Measurements from ENCODE around the gene SAPCD2. TPM values are rescaled to one million over a fixed set of nuclear protein-coding genes. Genes with fewer than 3 reads are reported as not detected.

The SAPCD2 gene
- total RNA-seq, 1 donor from 2014 or later: 6.0 TPM

- DNase-seq: no peak
Measured at GRCh38 chr9:137017071-137017470, 53.3 kb downstream of the SAPCD2 start.

DNA sequence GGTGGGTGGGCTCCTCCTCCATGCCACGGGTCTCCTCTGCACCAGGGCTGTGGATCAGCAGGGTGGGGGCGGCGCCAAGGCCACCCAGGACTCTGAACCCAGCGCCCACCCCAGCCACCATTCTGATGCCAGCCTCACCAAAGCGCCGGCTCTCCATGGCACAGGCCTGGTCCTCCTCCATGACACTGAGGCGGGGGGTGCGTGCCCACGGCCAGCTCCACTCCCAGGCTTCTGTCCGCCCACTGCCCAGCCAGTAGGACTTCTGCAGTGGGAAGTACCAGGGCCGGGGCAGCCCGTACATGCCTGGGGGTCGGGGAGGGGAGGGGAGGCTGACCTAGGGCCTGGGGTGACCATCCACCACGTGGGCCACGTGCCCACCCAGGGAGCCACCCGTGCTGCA, 53.9 kb downstream of the SAPCD2 start:
- no peak for DNase-seq

- no peak for DNase-seq
Measured at GRCh38 chr9:137015976-137016375, 54.4 kb downstream of the SAPCD2 start.

DNA sequence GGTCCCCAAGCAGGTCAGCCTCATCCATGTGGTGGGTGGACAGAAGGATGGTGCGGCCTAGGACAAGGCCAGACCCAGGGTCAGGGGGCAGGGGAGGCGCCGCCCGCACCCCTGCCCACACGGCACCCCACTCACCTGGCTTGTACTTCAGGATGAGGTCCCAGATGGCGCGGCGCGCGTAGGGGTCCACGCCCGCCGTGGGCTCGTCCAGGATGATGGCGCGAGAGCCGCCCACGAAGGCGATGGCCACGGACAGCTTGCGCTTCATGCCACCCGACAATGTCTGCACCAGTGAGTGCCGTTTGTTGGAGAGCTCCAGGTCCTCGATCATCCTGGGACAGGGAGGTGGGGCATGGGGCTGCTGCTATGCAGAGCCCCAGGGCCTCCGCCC, 54.8 kb downstream of the SAPCD2 start:
- no peak for DNase-seq

DNA sequence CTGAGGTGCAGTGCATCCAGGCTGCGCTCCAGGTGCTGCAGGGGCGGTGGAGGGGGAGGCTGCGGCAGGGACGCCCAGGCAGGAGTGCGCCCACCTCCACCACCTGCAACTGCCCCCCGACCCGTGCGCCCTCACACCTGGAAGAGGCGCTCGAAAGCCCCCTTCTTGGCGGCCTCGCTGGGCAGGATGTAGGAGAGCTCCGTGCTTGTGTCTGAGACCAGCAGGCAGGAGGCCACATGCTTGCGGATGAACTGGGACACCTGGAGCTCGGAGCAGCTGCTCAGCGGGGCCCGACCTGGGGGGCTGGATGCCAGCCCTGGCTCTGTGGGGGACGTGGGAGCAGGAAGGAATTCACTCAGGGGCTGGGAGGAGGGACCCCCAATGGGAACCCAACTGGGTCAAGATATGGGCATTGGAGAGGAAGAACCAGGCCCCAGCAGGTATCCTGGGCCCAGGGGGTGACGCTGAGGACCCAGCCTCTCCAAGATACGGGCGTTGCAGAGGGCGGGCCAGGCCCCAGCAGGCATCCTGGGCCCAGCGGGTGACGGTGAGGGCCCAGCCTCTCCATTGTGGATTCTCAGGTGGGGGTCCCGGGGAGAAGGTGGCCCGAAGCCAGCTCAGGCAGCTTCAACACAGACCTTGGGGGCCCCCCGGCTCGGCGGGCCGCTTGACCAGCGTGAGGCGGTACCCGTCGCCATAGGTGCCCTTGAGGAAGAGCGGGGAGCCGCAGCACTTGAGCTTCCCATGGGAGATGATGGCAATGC, 55.4 kb downstream of the SAPCD2 start:
- DNase-seq: no peak

GRCh38 chr9:137014166-137014565, 56.2 kb downstream of the SAPCD2 start:
- no peak for DNase-seq

- no peak for DNase-seq
Measured at GRCh38 chr9:137013571-137013940, 56.8 kb downstream of the SAPCD2 start.

DNA sequence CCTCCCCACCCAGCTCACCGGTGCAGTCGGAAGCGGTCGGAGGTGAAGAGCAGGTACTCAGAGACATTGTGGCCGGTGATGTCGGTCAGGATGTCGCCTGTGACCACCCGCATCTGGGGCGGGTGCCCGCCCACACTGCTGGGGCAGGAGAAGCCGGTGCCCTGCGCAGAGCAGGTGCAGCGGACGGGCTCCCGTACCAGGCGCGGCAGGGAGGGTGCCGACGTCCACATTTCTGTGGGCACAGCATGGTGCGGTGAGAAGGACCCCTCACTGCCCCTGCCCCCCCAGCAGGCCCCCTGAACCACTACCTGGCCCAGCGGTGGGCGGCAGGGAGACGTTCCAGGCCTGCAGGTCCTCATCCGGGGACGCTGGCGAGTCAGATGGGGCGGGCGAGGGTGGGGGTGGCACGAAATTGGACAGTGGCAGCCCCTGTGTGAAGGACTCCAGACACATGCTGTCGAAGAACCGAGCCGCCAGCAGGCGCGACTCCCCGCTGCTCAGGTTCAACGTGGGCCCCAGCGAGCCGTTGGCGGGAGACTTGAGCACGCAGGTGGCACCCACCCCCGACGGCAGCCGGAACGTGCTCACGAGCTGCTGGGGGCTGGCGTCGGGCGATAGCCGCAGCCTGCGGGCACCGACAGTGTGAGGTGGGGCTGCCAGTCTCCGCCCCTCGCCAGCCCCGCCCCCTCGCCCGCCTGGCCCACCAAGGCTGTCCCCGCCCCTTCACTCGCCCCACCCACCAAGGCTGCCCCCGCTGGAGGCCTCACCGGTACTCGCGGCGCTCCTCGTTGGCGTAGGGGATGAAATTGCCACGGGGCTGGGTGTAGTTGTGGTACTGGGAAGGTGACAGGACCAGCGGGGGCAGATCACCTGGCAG, 57.4 kb downstream of the SAPCD2 start:
- DNase-seq: no peak

Other genes with a start within 250 kb of the SAPCD2 start
- gene AJM1, start 228.1 kb downstream of the SAPCD2 start, total RNA-seq: 1.0 TPM in 2 replicates
- 99.0 and 104 TPM in 2 replicates for gene PHPT1, start 221.1 kb downstream of the SAPCD2 start, total RNA-seq
- gene MAMDC4, start 218.2 kb downstream of the SAPCD2 start, total RNA-seq: 2.0 and 5.1 TPM in 2 replicates
- 309 and 438 TPM in 2 replicates for gene EDF1, start 204.2 kb downstream of the SAPCD2 start, total RNA-seq
- 20.6 and 24.2 TPM in 2 replicates for gene TRAF2, start 184.0 kb downstream of the SAPCD2 start, total RNA-seq
- gene FBXW5, start 125.8 kb downstream of the SAPCD2 start, total RNA-seq: 255 and 270 TPM in 2 replicates
- gene C8G, start 125.3 kb downstream of the SAPCD2 start, total RNA-seq: 1.7 TPM in 1 of 2 replicates, not detected in the other
- gene LCN12, start 118.3 kb downstream of the SAPCD2 start, total RNA-seq: not detected in 2 replicates
- 0.17 and 0.60 TPM in 2 replicates for gene PTGDS, start 93.1 kb downstream of the SAPCD2 start, total RNA-seq
- not detected in 2 replicates for gene LCNL1, start 87.6 kb downstream of the SAPCD2 start, total RNA-seq
- 13.5 and 17.9 TPM in 2 replicates for gene PAXX, start 78.1 kb downstream of the SAPCD2 start, total RNA-seq
- 0.09 TPM in 1 of 2 replicates, not detected in the other for gene CLIC3, start 74.0 kb downstream of the SAPCD2 start, total RNA-seq
- gene ABCA2, start 42.3 kb downstream of the SAPCD2 start, total RNA-seq: 8.5 and 13.3 TPM in 2 replicates
- not detected in 2 replicates for gene FUT7, start 38.5 kb downstream of the SAPCD2 start, total RNA-seq
- gene NPDC1, start 24.4 kb downstream of the SAPCD2 start, total RNA-seq: 39.7 and 46.8 TPM in 2 replicates
- gene ENTPD2, start 16.5 kb downstream of the SAPCD2 start, total RNA-seq: not detected in 2 replicates
- gene UAP1L1, start 7.0 kb upstream of the SAPCD2 start, total RNA-seq: 27.0 and 27.2 TPM in 2 replicates
- 73.1 and 76.6 TPM in 2 replicates for gene MAN1B1, start 16.4 kb upstream of the SAPCD2 start, total RNA-seq
- 81.5 and 98.5 TPM in 2 replicates for gene DPP7, start 44.2 kb upstream of the SAPCD2 start, total RNA-seq
- 0.05 and 0.17 TPM in 2 replicates for gene GRIN1, start 68.6 kb upstream of the SAPCD2 start, total RNA-seq
- gene LRRC26, start 99.5 kb upstream of the SAPCD2 start, total RNA-seq: not detected in 2 replicates
- not detected in 2 replicates for gene TMEM210, start 101.5 kb upstream of the SAPCD2 start, total RNA-seq
- gene ANAPC2, start 118.0 kb upstream of the SAPCD2 start, total RNA-seq: 23.1 and 33.6 TPM in 2 replicates
- gene SSNA1, start 118.1 kb upstream of the SAPCD2 start, total RNA-seq: 112 and 128 TPM in 2 replicates
- 4.6 and 6.6 TPM in 2 replicates for gene TPRN, start 130.2 kb upstream of the SAPCD2 start, total RNA-seq
- 31.1 TPM in 2 replicates for gene TMEM203, start 135.1 kb upstream of the SAPCD2 start, total RNA-seq
- gene NDOR1, start 135.1 kb upstream of the SAPCD2 start, total RNA-seq: 3.4 and 5.8 TPM in 2 replicates
- gene RNF208, start 151.7 kb upstream of the SAPCD2 start, total RNA-seq: 0.14 TPM in 1 of 2 replicates, not detected in the other
- 0.17 and 0.37 TPM in 2 replicates for gene CYSRT1, start 154.6 kb upstream of the SAPCD2 start, total RNA-seq
- gene RNF224, start 156.9 kb upstream of the SAPCD2 start, total RNA-seq: not detected in 2 replicates
- gene SLC34A3, start 160.3 kb upstream of the SAPCD2 start, total RNA-seq: not detected in 2 replicates
- 128 and 305 TPM in 2 replicates for gene TUBB4B, start 170.7 kb upstream of the SAPCD2 start, total RNA-seq
- 0.34 TPM in 1 of 2 replicates, not detected in the other for gene STPG3, start 180.7 kb upstream of the SAPCD2 start, total RNA-seq
- gene NELFB, start 184.8 kb upstream of the SAPCD2 start, total RNA-seq: 55.3 and 83.7 TPM in 2 replicates
- gene TOR4A, start 207.2 kb upstream of the SAPCD2 start, total RNA-seq: 29.8 and 46.0 TPM in 2 replicates
- gene NRARP, start 231.7 kb upstream of the SAPCD2 start, total RNA-seq: 64.3 and 82.2 TPM in 2 replicates

Data from dermis blood vessel endothelial cell (primary cell).